Left hindlimb (tissue), 1 donor: ENCODE results near the gene ACVR1B.
"Not testable (repeated sequence)": the region's sequence is repeated elsewhere in the genome, so short reads cannot be mapped to it uniquely, and the experiment has no call there.

Experiments
- DNase-seq: peaks from one replicate; pipeline ENCODE4 v3.0.0-alpha.2; 2018

The ACVR1B gene

GRCh38 chr12:51972422-51972812 lies 20.9 kb downstream of the ACVR1B start:
- no peak for DNase-seq

DNA sequence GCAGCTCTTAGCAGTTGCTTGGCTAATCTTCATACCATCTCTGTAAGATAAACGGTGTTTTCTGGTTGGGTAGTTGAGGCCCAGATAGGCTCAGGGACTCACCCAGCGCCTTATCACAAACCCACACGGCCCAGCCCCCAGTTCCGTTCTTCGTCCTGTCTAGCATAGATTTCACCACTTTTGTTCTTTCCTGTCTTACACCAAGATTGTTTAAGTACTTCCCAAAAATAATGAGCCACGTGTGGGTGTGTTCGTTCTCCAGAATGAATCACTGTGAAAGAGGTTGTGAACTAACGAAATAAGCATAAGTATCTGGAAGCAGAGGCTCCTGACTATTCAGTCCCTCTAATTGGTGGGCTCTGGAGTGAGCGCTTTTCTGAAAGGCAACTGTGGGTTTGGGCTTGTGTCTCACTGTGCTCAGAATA lies 21.4 kb downstream of the ACVR1B start:
- no peak for DNase-seq

- DNase-seq, result no peak
Measured at GRCh38 chr12:51973560-51973959, 22.1 kb downstream of the ACVR1B start.

DNA sequence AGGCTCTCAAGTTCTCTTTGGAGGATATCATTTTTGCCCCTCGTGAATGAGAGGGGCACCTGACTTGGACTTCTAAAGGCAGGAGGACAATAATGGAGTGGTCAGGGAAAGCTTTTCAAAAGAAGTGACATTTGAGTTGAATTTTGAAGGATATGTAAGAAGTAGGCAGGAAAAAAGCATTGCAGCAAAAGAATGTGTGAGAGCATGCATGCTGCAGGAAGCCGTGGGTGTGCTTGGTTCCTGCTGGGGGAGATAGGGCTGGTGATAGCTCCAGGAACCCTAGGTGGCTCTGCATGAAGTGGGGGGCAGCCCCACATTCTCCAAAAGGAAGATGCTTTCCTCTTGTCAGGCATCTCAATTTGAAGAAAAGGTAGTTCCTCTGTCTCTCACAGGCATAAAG lies 23.1 kb downstream of the ACVR1B start:
- no peak for DNase-seq

GRCh38 chr12:51975196-51975595 lies 23.7 kb downstream of the ACVR1B start:
- DNase-seq, result no peak

DNA sequence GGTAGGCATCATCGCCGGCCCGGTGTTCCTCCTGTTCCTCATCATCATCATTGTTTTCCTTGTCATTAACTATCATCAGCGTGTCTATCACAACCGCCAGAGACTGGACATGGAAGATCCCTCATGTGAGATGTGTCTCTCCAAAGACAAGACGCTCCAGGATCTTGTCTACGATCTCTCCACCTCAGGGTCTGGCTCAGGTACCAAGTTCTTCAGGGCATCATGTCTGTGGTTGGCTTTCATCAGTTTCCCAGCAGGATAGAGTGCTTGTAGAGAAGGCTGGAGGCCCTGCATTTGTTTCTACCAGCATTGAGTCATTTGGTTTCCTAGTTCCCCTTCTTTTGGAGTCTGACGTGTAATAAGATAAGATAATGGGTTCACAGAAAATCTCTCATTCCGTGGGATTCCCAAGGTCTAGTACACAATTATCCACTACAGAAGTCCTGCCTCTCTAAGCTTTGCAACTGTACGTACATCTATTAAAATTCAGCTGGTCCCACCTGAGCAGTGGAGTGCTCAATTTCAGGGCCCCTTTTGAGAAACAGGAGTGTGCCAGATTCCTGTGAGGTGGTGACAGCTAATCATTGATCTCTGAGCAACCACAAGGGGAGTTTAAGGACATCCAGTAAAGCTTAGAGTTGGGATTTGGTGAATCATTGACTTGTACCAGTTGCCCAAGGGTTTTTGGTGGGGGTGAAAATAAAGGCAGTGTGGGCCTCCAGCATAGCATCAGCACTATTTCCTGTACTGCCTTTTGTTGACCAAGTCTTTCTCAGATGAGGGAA lies 25.1 kb downstream of the ACVR1B start:
- no peak for DNase-seq

DNA sequence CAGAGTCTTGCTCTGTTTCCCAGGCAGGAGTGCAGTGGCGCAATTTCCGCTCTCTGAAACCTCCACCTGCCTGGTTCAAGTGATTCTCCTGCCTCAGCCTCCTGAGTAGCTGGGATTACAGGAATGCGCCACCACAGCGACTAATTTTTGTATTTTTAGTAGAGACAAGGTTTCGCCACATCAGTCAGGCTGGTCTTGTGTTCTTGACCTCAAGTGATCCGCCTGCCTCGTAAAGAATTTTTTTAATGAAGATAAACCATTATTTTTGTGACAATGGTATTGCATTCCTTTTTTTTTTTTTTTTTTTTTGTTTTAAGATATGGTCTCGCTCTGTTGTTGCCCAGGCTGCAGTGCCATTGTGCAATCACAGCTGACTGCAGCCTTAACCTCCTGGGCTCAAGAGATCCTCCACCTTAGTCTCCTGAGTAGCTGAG lies 25.8 kb downstream of the ACVR1B start:
- no peak for DNase-seq

- DNase-seq, result not testable (repeated sequence)
Measured at GRCh38 chr12:51979306-51979705, 27.8 kb downstream of the ACVR1B start.

DNA sequence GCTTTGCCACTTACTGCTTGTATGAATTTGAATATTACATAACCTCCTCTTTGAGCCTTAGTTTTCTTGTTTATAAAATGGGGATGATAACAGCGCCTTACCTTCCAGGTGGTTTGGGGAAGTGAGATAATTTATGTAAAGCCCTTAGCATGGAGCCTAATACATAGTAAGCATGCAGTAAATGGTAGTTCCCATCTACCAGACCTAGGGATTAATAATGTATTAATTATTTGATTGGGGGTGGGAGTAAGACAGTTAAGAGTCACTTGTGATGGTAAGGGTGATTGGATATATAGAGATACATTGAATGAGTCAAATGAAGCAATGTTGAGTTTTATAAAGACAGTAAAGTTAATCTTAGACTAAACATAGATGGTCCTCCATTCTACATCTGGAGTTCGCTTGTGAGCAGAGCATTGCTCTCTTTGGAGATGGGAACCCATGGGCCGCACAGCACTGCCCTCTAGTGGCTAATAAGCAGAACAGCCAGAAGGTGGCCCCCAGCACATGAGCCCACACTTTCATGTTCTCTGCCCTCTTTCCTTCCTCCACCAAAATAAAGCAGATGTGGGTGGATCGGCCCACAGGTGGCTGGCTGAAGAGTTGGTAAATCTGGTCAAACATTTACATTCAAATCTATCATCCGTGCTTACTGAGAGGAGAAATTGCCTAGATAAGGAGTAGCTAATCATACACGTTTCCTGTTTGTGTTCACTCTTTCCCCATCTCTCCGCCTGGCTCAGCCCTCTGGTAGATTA lies 28.7 kb downstream of the ACVR1B start:
- peak; percentile 62 for DNase-seq

DNA sequence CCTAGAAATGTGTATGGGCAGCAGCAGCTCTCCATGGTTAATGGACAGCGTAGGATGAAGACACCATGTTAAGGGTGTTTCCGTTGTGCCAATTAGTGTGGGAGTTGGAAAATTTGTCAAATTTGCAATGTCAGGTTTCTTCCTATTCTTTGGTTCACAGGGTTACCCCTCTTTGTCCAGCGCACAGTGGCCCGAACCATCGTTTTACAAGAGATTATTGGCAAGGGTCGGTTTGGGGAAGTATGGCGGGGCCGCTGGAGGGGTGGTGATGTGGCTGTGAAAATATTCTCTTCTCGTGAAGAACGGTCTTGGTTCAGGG lies 29.3 kb downstream of the ACVR1B start:
- DNase-seq, result no peak

- no peak for DNase-seq
Measured at GRCh38 chr12:51984657-51985056, 33.2 kb downstream of the ACVR1B start.

GRCh38 chr12:51985154-51985835 lies 33.8 kb downstream of the ACVR1B start:
- no peak for DNase-seq

- DNase-seq, result no peak
Measured at GRCh38 chr12:51986834-51987233, 35.3 kb downstream of the ACVR1B start.

DNA sequence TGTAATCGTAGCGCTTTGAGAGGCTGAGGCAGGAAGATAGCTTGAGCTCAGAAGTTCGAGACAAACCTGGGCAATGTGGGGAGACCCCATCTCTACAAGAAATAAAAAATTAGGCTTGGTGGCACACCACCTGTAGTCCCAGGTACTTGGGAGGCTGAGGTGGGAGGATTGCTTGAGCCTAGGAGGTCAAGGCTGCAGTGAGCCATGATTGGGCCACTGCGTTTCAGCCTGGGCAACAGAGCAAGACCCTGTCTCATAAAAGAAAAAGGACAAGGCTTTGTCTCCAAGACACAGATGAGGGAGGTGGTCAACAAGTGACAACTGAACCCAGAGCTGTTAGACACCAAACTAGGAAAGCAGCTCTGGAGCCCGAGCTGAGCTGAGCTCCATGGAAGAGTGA lies 40.7 kb downstream of the ACVR1B start:
- no peak for DNase-seq

GRCh38 chr12:51994539-51994820 lies 43.0 kb downstream of the ACVR1B start:
- DNase-seq, result no peak

DNA sequence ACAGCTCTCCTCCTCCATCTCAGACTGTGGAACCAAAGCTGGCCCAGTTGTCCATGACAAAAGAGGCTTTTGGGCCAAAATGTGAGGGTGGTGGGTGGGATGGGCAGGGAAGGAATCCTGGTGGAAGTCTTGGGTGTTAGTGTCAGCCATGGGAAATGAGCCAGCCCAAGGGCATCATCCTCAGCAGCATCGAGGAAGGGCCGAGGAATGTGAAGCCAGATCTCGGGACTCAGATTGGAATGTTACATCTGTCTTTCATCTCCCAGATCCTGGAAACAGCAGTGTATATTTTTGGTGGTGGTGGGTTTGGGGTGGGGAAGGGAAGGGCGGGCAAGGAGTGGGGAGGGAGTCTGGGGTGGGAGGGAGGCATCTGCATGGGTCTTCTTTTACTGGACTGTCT lies 43.5 kb downstream of the ACVR1B start:
- no peak for DNase-seq

DNA sequence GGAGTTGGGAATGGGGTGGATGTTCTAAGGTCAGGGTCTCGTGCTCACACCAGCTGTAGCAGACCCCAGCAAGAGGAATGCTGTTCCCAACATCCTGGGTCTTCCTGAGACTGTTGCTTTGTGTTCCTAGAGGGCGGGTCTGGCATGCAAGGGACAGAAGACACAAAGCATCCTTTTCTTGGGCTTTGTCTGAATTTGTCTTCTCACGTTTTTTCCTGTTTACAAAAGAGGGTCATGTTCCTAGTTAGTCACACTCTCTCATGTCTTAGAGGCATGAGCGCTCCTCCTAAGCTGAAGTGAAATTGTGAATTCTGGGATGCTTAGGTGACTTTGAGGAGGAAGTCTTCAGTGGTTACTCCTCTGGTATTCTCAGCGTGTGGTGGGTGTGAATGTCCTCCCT lies 45.6 kb downstream of the ACVR1B start:
- DNase-seq, result no peak

GRCh38 chr12:52003016-52003550 lies 51.6 kb downstream of the ACVR1B start:
- no peak for DNase-seq

- DNase-seq, result no peak
Measured at GRCh38 chr12:52003591-52003990, 52.1 kb downstream of the ACVR1B start.

- DNase-seq, result no peak
Measured at GRCh38 chr12:52004042-52004648, 52.6 kb downstream of the ACVR1B start.

DNA sequence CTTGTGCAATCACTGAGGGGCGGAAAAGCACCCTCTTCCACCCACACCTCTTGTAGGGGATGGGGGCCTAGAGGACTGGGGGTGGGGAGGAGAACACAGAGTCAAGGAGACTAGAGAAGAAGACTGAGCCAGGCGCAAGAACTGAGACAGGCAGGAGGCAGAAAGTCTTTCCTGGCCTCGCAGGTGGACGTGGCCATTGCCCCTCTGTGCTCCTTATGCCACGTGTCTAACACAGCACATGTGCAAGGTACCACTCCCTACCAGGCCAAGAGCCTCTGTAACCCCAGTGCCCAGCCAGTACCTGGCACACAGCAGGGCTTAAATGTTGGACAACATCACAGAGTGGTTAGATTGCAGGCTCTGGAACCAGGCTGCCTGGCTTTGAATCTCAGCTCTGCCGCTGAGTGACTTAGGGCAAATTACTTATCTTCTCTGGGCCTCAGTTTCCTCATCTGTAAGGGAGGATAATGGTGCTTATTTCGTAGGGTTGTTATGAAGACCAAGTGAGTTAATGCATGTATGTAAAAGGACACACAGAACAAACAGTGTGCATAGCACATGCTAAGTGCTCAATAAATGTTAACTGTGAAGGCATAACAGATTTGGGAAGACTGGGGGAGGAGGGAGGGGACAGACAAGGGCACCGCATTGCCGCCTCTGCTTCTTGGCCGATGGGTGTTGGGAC lies 53.9 kb downstream of the ACVR1B start:
- DNase-seq, result no peak

- peak; percentile 57 for DNase-seq
Measured at GRCh38 chr12:52005903-52006703, 54.6 kb downstream of the ACVR1B start.
